Hematopoietic multipotent progenitor cell treated with erythropoietin and hydrocortisone succinate and interleukin-3 and kit ligand, for 4 days (in vitro differentiated cells): Measurements from ENCODE around the gene KANTR.
A peak's percentile ranks its signal among the peaks of the same experiment; 100 is the strongest.
"Not testable (repeated sequence)": the region's sequence is repeated elsewhere in the genome, so short reads cannot be mapped to it uniquely, and the experiment has no call there.

Source experiments
- DNase-seq: peaks from one replicate; pipeline ENCODE4 v3.0.0-alpha.2; 2015

Gene KANTR

DNA sequence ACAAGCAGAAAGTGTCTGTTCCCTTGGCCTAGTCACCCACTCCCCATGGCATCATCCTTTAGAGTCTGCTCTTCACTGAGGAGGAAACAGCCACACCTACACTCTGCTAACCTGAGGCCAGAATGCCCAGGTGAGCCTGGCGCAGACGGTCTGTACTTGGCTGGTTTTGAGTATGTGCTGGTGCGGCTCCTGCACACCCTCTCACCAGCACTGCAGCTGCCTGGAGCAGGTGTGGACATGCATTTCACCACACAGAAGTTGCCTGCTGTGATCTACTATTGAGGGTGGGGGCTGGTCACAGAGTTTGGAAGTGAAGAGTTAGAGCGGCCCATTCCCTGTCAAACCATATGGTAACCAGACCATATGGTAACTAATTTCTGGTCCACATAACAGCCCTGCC is 39.5 kb downstream of the KANTR start:
- no peak for DNase-seq

DNA sequence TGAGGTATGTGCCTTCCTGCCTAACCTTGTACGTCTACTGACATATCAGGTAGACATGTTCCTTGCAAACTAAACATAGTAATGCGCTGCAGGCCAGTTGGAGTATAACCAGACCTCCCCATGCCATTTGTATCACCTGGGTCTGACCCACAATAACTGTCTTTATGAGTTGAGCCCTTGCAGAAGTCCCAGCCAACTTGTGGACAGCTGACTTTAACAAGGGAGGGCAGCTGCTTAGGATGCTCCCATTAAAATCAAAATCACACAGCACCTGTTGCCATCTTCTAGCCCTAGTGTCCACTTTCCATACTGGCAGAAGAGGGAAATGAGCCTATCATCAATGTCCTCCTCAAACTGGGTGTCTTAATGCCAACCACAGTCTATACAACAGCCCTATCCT is 41.6 kb downstream of the KANTR start:
- no peak for DNase-seq

DNA sequence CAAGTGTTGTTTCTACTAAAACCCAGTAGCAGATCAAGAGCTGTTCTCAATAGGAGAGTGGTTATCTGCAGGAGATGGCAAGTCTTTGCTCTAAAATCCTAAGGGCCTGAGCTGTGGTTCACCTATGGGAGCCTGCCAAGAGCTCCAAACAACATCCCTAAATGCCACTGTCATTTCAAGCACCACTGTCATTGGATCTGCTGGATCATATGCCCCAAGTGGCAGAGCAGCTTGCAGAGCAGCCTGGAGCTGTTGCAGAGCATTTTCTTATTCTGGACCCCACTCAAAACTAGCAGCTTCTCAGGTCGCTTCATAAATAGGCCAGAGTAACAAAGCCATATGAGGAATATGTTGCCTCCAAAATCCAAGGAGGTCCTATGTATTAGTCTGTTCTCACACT is 59.6 kb downstream of the KANTR start:
- no peak for DNase-seq

DNA sequence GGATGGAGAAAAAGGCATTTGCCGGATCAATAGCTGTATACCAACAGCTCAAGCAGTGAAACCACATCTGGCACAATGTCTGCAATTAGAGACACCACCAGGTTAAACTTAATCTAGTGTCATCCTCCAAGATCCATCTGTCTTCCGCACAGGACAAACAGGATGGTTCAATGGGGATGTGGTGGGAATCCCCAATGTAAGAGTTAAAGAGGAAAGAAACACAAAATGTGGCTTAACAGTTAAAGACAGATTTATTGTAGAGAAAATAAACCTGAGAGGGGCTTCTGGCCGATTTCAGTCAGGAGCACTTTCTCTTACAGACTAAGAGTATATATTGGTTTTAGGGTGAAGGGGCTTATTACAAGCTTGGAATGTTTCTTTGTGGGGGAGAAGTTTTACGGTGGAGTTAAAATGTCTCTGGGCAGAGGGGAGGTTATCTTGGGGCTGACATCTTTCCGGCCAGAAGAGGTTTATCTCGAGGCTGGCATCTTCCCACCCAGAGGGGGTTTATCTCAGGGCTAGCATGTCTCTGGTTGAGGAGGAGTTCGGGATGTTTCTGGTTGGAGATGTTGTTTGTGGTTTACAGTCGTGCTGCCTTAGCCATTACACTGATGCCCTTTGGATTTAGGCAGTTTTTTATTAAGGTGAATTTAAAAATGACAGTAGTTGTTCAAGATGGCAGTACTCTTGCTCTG is 61.7 kb downstream of the KANTR start:
- peak; percentile 32 for DNase-seq

DNA sequence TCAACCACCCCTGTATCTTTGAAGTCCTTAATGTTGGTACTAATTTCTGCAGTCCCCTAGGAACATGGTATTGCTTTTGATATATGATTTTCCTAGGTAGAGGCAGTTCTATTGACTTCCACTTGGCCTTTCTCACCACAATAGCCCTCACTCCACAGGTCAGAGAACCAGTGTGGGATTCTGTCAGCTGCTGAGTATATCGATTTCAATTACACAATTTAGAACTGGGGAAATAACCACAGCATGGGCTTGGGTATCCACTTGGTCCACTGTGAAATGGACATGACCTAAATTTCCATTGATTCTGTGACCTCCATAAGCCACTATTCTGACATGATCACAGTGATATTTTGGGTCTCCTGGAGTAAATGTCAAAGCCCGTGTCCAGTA is 62.3 kb downstream of the KANTR start:
- no peak for DNase-seq

DNA sequence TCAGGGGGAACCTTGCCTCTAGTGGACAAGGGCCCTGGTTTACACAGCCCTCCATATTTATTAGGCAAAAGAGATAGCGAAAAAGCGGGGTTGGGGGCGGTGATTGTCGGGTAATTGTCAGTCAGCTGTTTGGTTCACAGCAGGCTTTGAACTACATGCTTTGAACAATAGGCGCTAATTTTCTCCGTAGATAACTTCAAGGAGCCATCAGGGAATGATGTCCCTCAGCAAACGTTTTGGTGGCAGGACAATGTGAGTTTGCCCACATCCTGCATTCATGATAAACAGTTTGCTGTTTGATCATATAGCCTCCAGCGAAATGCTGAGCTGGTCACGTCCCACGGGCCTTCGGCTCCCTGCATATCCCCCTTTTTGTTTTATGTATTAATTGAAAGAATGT is 65.2 kb downstream of the KANTR start:
- DNase-seq = no peak

DNA sequence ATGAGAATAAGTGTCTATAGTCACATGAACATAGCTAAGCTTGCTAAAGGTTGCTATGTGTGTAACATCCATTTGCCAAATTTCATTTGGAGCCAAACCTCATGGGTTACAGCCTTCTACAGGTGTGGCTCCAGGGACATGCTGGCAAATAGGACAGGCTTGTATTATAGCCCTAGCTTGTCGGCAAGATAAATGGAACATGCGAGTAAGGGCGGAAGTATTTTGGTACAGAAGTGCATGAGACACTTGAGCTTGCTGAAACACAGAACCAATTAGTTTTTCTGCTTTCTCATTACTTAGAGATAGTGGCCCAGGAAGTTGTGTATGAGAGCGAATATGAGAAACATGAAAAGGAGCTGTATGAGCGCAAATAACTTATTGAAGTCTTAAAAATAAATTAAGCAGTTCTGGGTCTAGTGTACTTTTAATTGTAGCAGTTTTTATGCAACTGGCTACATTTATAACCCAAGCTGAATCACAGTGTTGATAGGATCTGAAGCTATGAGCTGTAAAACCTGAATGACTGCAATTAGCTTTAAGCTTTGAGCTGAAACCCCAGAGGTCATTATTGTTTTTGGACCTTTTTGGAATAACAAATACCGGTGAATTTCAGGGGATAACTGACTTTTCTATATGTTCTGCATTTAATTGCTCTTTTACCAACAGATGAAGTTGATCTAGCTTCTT is 66.5 kb downstream of the KANTR start:
- no peak for DNase-seq

DNA sequence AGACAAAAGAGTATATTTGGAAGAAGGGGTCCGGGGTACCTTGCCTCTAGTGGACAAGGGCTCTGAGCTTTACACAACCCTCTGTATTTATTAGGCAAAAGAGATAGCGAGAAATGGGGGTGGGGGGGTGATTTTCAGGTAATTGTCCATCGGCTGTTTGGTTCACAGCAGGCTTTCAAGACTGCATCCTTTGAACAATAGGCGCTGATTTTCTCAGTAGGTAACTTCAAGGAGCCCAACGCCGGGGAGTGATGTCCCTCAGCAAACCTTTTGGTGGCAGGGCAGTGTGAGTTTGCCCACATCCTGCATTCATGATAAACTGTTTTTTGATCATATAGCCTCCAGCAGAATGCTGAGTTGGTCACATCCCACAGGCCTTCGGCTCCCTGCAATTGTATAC is 69.5 kb downstream of the KANTR start:
- DNase-seq = no peak

DNA sequence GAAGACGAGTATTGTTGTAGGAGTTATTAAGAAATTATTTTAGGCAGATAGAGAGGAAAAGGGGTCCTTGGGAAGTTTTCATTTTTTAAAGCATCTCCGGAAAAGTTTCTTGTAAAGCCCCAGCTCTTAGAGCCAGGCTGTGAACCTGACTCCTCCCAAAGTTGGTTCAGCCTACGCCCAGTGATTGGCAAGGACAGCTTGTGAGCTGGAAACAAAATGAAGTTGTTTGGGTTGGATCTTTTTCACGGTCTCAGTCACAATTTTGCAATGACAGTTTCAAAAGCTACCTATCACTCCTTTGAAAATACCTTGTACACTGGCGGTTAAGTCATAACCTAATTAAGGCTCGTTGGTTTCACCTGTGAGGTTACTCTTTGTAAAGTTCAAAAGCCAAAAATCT is 70.6 kb downstream of the KANTR start:
- not testable (repeated sequence) for DNase-seq

DNA sequence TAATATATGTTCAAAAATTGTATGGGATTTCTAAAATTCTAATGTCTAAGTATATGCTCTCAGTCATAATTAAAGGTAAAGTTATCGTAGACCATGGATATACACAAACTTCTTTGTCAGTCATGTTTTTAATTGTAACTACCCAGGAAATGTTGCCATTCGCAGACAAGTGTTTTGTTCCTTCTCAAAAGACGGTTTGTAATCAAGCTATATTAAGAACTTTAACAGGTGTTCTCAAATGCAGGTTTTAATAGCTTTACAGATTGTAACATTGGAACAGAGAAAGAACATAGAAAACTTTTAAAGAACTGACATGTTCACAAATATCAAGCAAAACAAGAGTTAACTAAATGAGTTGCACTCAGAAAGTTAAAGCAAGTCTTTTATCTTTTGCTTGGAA is 72.2 kb downstream of the KANTR start:
- no peak for DNase-seq

DNA sequence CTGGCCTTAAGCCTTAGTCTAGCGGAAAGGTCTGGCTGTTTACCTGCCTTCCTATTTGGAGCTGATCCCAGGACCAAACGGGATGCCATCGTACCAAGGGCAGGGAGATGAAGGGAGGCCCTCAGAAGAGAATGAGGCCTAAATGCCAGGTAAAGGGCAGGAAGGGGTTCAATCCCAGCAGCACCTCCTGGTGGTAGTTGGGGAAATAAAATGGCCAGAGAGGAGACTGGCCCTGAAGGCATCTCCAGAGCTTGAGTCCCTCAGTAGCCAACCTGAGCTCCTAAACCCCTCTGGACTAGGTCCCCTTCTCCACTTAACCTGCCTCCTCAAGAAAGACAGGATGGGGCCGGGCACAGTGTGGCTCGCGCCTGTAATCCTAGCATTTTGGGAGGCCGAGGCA is 77.4 kb downstream of the KANTR start:
- DNase-seq = no peak
